Measurements from ENCODE around the gene PSMB5. TPM values are rescaled to one million over a fixed set of nuclear protein-coding genes. Genes with fewer than 3 reads are reported as not detected.

PSMB5 gene
- total and polyA plus RNA-seq, 4 donors: 132 to 211 (median 179) TPM

DNA sequence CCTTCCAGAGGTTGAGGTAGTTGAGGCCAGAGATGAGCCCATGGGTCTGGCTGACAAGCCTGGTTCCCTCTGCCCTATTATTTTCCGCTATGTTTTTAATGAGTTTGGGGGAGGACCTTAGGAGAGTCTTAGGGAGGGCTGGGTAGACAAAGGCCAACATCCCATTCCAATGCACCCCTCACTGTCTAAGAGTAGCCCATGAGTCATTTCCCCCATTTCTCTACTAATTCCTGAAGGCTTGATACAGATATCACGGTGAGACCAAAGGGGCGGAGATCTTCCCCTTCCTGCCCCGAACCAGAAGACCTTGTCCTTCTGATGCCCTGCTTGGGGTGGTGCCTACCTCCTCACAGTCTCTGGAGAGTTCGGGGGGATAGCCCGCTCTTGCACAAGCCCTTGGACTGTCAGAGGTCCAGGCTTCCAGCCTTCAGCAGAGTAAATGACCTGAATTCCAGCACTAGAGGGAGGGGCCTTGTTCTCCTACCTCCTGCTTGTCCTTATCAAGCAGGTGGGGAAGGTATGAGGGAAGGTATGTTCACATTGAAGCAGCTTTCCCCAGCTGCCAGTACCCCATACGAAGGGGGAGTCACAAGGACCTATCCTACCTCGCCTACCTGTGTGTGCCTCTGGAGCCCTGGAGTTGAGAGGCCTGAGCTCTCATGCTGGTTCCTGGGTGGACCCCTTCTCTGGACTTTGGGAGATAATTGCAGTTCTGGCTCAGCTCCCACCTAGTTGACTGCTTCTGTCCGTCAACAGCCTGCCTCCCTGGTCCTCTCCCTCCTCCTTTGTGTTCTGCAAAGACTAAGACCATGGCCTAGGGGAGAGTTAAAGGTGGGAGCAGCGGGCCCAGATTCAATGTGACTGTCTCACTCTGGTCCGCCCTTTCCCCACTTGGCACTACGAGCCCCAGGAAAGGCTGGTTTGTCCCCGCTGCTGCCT is 11.0 kb upstream of the PSMB5 start:
- H3K9me3 ChIP-seq (ENCODE audit: control insufficient read depth, insufficient read depth, low read length): no peaks in the 10 kb centered on the region
- H3K4me1 ChIP-seq (ENCODE audit: control insufficient read depth, insufficient read depth, low read length): peaks cover 16% of the 10 kb centered on the region
- 97% methylated on average over 10 of the region's 13 CpGs for WGBS (ENCODE audit: insufficient coverage)
- DNase-seq (ENCODE audit: low read depth in 4 of 6, low spot score in 6 of 6): no peak
- no peak overlapping the region for H3K4me3 ChIP-seq (ENCODE audit: low read depth, low read length)
- H3K27ac ChIP-seq (ENCODE audit: low read depth, low read length): no peak overlapping the region
- H3K36me3 ChIP-seq (ENCODE audit: control insufficient read depth, insufficient read depth, low read length): peaks cover 30% of the 10 kb centered on the region
- no peaks in the 10 kb centered on the region for H3K27me3 ChIP-seq (ENCODE audit: control insufficient read depth, insufficient read depth, low read length)

DNA sequence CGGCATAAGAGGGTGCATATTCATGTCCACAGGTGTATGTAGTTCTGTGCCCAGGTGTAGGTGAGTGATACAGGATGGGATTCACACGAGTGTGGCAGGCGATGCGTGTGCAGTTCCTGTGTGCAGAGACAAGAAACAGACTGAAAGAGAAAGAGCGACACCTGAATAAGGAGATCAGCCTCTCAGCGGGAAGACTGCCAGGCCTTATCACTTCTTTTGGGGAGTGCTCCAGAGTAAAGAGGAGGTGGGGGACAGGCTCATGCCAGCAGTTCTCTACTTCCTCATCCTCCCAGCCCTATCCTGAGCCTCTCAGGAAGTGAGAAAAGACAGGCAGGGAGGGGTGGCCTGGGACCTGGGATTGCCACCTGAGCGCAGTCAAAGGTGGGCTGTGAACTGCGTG is 10.1 kb upstream of the PSMB5 start:
- 92% methylated on average over 6 of the region's 8 CpGs for WGBS (ENCODE audit: insufficient coverage)
- Histone ChIP-seq H3K9me3 (ENCODE audit: control insufficient read depth, insufficient read depth, low read length) (no peaks in the 10 kb centered on the region), H3K27me3 (ENCODE audit: control insufficient read depth, insufficient read depth, low read length) (no peaks in the 10 kb centered on the region), H3K4me1 (ENCODE audit: control insufficient read depth, insufficient read depth, low read length) (peaks cover 16% of the 10 kb centered on the region), H3K36me3 (ENCODE audit: control insufficient read depth, insufficient read depth, low read length) (peaks cover 25% of the 10 kb centered on the region), H3K27ac (ENCODE audit: low read depth, low read length) (no peak overlapping the region), H3K4me3 (ENCODE audit: low read depth, low read length) (no peak overlapping the region)
- DNase-seq (ENCODE audit: low read depth in 4 of 6, low spot score in 6 of 6): no peak

DNA sequence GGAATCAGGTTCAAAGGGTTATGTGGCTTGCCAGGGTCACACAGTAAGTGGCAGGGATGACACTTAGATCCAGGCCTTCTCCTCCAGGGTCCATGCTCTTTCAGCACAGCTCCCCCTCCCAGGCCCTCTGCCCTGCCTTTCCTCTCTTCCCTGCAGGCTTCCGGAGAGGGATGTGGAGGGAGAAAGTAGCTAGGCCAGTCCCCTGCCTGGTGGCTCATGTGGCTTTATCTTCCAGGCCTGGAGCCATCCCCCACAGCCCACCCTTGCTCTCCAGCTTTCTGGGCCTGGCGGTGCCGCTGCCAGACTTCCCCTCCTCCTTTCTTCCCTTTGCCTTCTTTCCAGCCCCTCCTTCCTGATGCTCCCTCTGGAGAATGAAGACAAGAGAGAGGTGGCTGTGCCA is 9.1 kb upstream of the PSMB5 start:
- Histone ChIP-seq H3K27me3 (ENCODE audit: control insufficient read depth, insufficient read depth, low read length) (no peaks in the 10 kb centered on the region), H3K36me3 (ENCODE audit: control insufficient read depth, insufficient read depth, low read length) (peaks cover 14% of the 10 kb centered on the region), H3K9me3 (ENCODE audit: control insufficient read depth, insufficient read depth, low read length) (no peaks in the 10 kb centered on the region), H3K4me1 (ENCODE audit: control insufficient read depth, insufficient read depth, low read length) (peaks cover 16% of the 10 kb centered on the region), H3K27ac (ENCODE audit: low read depth, low read length) (no peak overlapping the region), H3K4me3 (ENCODE audit: low read depth, low read length) (no peak overlapping the region)
- DNase-seq (ENCODE audit: low read depth in 4 of 6, low spot score in 6 of 6): no peak
- WGBS (ENCODE audit: insufficient coverage): no CpG with 5 or more reads among the region's 3 CpGs

DNA sequence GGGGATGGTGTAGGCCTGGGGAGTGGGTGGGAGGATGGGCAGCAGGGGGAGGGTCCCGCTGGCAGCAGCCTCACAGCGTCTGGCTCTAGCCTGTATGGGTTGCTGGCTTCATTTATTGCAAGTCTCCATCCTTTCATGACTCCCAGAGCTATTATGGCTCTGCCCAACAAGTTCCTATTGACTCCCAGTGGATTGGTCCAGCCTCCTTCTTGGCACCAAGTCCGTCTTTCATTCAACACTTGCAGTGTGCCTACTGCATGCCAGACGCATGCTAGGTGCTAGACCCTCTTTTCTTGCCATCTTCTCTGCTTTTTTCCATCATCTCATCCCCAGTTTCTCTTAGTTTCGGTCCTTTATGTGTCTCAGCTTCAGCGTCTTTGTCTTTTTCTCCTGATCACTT is 8.4 kb upstream of the PSMB5 start:
- 46% methylated on average over 6 of the region's 6 CpGs for WGBS (ENCODE audit: insufficient coverage)

DNA sequence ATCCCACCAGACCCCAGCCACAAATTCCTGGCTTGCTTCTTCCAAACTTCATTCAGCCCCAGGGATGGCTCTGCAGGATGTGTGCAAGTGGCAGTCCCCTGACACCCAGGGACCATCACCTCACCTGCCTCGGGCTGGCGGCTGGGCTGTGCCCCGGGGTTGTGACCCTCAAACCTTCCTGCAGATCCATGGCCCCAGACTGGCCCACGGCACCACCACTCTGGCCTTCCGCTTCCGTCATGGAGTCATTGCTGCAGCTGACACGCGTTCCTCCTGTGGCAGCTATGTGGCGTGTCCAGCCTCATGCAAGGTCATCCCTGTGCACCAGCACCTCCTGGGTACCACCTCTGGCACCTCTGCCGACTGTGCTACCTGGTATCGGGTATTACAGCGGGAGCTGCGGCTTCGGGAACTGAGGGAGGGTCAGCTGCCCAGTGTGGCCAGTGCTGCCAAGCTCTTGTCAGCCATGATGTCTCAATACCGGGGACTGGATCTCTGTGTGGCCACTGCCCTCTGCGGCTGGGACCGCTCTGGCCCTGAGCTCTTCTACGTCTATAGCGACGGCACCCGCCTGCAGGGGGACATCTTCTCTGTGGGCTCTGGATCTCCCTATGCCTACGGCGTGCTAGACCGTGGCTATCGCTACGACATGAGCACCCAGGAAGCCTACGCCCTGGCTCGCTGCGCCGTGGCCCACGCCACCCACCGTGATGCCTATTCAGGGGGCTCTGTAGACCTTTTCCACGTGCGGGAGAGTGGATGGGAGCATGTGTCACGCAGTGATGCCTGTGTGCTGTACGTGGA is 7.7 kb upstream of the PSMB5 start, which contains the start of gene PSMB11:
TSS of gene PSMB11 (plus strand) at position 51 of the 804 bp plus-strand sequence. CDS start at position 65, 14 bp downstream.
- H3K27me3 ChIP-seq (ENCODE audit: control insufficient read depth, insufficient read depth, low read length): no peaks in the 10 kb centered on the region
- peaks cover 5% of the 10 kb centered on the region for H3K36me3 ChIP-seq (ENCODE audit: control insufficient read depth, insufficient read depth, low read length)
- H3K9me3 ChIP-seq (ENCODE audit: control insufficient read depth, insufficient read depth, low read length): no peaks in the 10 kb centered on the region
- peaks cover 16% of the 10 kb centered on the region for H3K4me1 ChIP-seq (ENCODE audit: control insufficient read depth, insufficient read depth, low read length)
- H3K27ac ChIP-seq (ENCODE audit: low read depth, low read length): no peak within 1 kb of the TSS
- 94% methylated on average over 36 of the region's 36 CpGs for WGBS (ENCODE audit: insufficient coverage)
- H3K4me3 ChIP-seq (ENCODE audit: low read depth, low read length): no peak within 1 kb of the TSS
- no peak for DNase-seq (ENCODE audit: low read depth in 4 of 6, low spot score in 6 of 6)

More for the DNA sequence above, 8.4 kb upstream of the PSMB5 start:
- Histone ChIP-seq H3K27me3 (ENCODE audit: control insufficient read depth, insufficient read depth, low read length) (no peaks in the 10 kb centered on the region), H3K27ac (ENCODE audit: low read depth, low read length) (no peak overlapping the region), H3K4me3 (ENCODE audit: low read depth, low read length) (no peak overlapping the region), H3K4me1 (ENCODE audit: control insufficient read depth, insufficient read depth, low read length) (peaks cover 16% of the 10 kb centered on the region), H3K9me3 (ENCODE audit: control insufficient read depth, insufficient read depth, low read length) (no peaks in the 10 kb centered on the region), H3K36me3 (ENCODE audit: control insufficient read depth, insufficient read depth, low read length) (peaks cover 10% of the 10 kb centered on the region)
- DNase-seq (ENCODE audit: low read depth in 4 of 6, low spot score in 6 of 6): peak in 1 of 6 donors; percentile 55

DNA sequence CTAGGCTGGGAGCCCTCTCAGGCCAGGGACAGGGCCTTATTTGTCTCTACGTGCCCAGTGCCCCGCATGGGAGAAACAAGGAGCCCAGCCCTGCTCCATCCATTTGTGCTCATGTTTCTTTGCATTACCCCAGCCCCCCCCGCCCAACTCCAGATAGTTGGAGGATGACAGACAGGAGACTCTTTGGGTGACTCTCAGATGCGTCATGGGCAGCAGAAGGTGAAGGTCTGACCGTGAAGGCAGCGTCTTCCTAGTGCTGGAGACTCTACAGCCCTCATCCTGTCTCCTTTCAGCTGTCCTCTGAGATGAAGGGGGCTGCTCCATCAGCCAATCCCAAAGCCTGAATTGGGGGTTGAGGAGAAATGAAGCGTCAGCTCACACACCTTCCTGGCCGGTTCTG is 7.0 kb upstream of the PSMB5 start:
- WGBS (ENCODE audit: insufficient coverage): 91% methylated on average over 7 of the region's 8 CpGs
- no peak overlapping the region for H3K4me3 ChIP-seq (ENCODE audit: low read depth, low read length)
- no peaks in the 10 kb centered on the region for H3K36me3 ChIP-seq (ENCODE audit: control insufficient read depth, insufficient read depth, low read length)
- no peak for DNase-seq (ENCODE audit: low read depth in 4 of 6, low spot score in 6 of 6)
- no peaks in the 10 kb centered on the region for H3K9me3 ChIP-seq (ENCODE audit: control insufficient read depth, insufficient read depth, low read length)
- H3K27me3 ChIP-seq (ENCODE audit: control insufficient read depth, insufficient read depth, low read length): no peaks in the 10 kb centered on the region
- peaks cover 11% of the 10 kb centered on the region for H3K4me1 ChIP-seq (ENCODE audit: control insufficient read depth, insufficient read depth, low read length)
- no peak overlapping the region for H3K27ac ChIP-seq (ENCODE audit: low read depth, low read length)

DNA sequence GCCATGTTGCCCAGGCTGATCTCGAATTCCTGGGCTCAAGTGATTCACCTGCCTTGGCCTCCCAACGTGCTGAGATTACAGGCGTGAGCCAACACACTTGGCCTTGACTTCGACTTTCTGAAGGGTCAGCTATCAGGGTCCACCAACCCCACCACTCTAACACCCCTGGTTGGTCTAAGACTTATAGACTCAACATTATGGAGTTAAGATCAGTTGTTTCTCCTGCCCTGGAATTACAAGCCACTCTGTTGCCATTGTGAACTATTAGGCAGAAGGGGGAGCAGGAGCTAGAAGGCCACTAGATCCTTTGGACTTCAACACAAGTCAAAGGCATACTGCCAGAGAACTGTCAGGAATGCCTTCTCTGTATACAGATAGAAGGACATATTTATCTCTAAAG is 5.4 kb upstream of the PSMB5 start:
- no peaks in the 10 kb centered on the region for H3K27me3 ChIP-seq (ENCODE audit: control insufficient read depth, insufficient read depth, low read length)
- H3K9me3 ChIP-seq (ENCODE audit: control insufficient read depth, insufficient read depth, low read length): no peaks in the 10 kb centered on the region
- H3K4me1 ChIP-seq (ENCODE audit: control insufficient read depth, insufficient read depth, low read length): peaks cover 11% of the 10 kb centered on the region
- DNase-seq (ENCODE audit: low read depth in 4 of 6, low spot score in 6 of 6): no peak
- whole genome bisulfite sequencing (ENCODE audit: insufficient coverage): 86% methylated on average over 4 of the region's 4 CpGs
- no peak overlapping the region for H3K4me3 ChIP-seq (ENCODE audit: low read depth, low read length)
- no peak overlapping the region for H3K27ac ChIP-seq (ENCODE audit: low read depth, low read length)
- no peaks in the 10 kb centered on the region for H3K36me3 ChIP-seq (ENCODE audit: control insufficient read depth, insufficient read depth, low read length)

DNA sequence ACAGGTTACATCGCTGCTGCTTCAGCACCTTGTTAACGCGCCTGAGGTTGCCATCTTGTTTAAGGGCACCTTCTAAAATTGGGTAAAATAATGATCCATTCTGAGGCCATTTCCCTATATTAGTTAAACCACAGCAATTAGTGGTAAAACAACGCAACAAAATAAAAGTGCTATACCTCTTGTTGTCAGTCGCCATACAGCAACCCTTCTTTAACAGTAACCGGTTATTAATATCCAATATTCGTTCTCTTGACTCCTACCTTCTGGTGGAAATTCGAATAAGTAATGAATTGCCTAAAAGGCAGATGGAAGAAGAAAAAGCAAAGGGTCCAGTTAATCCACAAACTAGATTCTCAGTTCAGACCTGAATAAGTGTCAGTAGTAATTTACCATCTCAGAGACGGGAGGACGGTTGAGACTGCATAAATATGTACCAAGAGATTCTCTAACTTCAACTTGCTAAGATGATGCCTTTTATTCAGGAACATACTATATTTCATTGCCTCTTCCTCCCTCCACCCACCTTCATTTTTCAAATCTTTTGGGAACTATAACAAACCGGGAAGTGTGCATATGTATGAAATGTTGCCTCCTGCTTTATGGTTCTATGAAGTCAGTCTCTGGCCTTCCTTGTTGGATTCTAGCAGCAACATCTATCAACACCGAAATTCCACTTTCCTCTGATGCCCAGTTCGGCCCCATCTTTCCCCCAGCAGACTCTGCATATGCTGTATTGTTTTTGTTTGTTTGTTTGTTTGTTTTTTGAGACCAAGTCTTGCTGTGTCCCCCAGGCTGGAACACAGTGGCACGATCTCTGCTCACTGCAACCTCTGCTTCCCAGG is 824 bp upstream of the PSMB5 start:
- Histone ChIP-seq H3K36me3 (ENCODE audit: control insufficient read depth, insufficient read depth, low read length) (peaks cover 27% of the 10 kb centered on the region), H3K4me3 (ENCODE audit: low read depth, low read length) (peak overlapping the region; percentile 74), H3K27ac (ENCODE audit: low read depth, low read length) (peak overlapping the region; percentile 97), H3K4me1 (ENCODE audit: control insufficient read depth, insufficient read depth, low read length) (peaks cover 14% of the 10 kb centered on the region), H3K9me3 (ENCODE audit: control insufficient read depth, insufficient read depth, low read length) (no peaks in the 10 kb centered on the region), H3K27me3 (ENCODE audit: control insufficient read depth, insufficient read depth, low read length) (no peaks in the 10 kb centered on the region)
- no peak for DNase-seq (ENCODE audit: low read depth in 4 of 6, low spot score in 6 of 6)
- WGBS (ENCODE audit: insufficient coverage): 25% methylated on average over 4 of the region's 14 CpGs

Data from spinal cord (tissue), 10 donors.